HEK293 (cell line): ENCODE results near the gene TIRAP.

Source experiments
- CTCF ChIP-seq: fragments of 450-650 bp; formaldehyde crosslinking; IDR thresholded peaks from 2 replicates; pipeline ENCODE4 v1.5.1; 2016; ENCODE audit warnings: missing biosample characterization, missing genetic modification characterization
- MYNN ChIP-seq: fragments of 450-650 bp; formaldehyde crosslinking; IDR thresholded peaks from 2 replicates; pipeline ENCODE4 v1.5.1; 2016; ENCODE audit warnings: missing biosample characterization, missing genetic modification characterization, borderline replicate concordance
- OSR2 ChIP-seq: fragments of 450-650 bp; formaldehyde crosslinking; IDR thresholded peaks from 2 replicates; pipeline ENCODE4 v1.5.1; 2016; ENCODE audit warnings: missing biosample characterization, missing genetic modification characterization
- SCRT1 ChIP-seq: fragments of 450-650 bp; formaldehyde crosslinking; IDR thresholded peaks from 2 replicates; pipeline ENCODE4 v1.5.1; 2016; ENCODE audit warnings: missing biosample characterization, missing genetic modification characterization, borderline replicate concordance
- WT1 ChIP-seq: fragments of 450-650 bp; formaldehyde crosslinking; IDR thresholded peaks from 2 replicates; pipeline ENCODE4 v1.5.1; 2016; ENCODE audit warnings: missing biosample characterization, missing genetic modification characterization
- ZBTB21 ChIP-seq: fragments of 450-650 bp; formaldehyde crosslinking; IDR thresholded peaks from 2 replicates; pipeline ENCODE4 v1.5.1; 2017; ENCODE audit warnings: missing biosample characterization, missing genetic modification characterization
- ZBTB7A ChIP-seq: fragments of 450-650 bp; formaldehyde crosslinking; IDR thresholded peaks from 2 replicates; pipeline ENCODE4 v1.5.1; 2016; ENCODE audit warnings: low read depth, missing biosample characterization, missing genetic modification characterization
- ZNF175 ChIP-seq: fragments of 450-650 bp; formaldehyde crosslinking; IDR thresholded peaks from 2 replicates; pipeline ENCODE4 v1.5.1; 2016; ENCODE audit warnings: missing biosample characterization, missing genetic modification characterization
- ZNF24 ChIP-seq: fragments of 450-650 bp; formaldehyde crosslinking; IDR thresholded peaks from 2 replicates; pipeline ENCODE4 v1.5.1; 2016; ENCODE audit warnings: missing biosample characterization, missing genetic modification characterization
- ZNF274 ChIP-seq, 2 experiments: fragments of 200-500 bp in 1 of 2; fragments of 450-650 bp in 1 of 2; sonication (Bioruptor generic) in 1 of 2; formaldehyde crosslinking in 1 of 2; IDR thresholded peaks; 2 replicates each; pipeline versions ENCODE4 v1.5.1 to v1.6.1; 2014 to 2016; ENCODE audit warnings: borderline replicate concordance in 1 of 2, inconsistent platforms in 1 of 2, low read length in 1 of 2, missing biosample characterization in 1 of 2, missing genetic modification characterization in 1 of 2
- ZNF391 ChIP-seq: fragments of 450-650 bp; formaldehyde crosslinking; IDR thresholded peaks from 2 replicates; pipeline ENCODE4 v1.5.1; 2016; ENCODE audit warnings: low read depth, missing biosample characterization, missing genetic modification characterization, borderline replicate concordance
- ZNF639 ChIP-seq: fragments of 450-650 bp; formaldehyde crosslinking; IDR thresholded peaks from 2 replicates; pipeline ENCODE4 v1.5.1; 2016; ENCODE audit warnings: missing biosample characterization, missing genetic modification characterization
- ZNF707 ChIP-seq: fragments of 450-650 bp; formaldehyde crosslinking; IDR thresholded peaks from 2 replicates; pipeline ENCODE4 v1.5.1; 2016; ENCODE audit warnings: missing biosample characterization, missing genetic modification characterization

- TF ChIP-seq ZNF24 (no peak), ZNF274 (IDR thresholded peaks at IDR 0.05; ENCODE audit: low read length) (no peak), ZNF274 (tag by site-specific recombination; IDR thresholded peaks at IDR 0.05; ENCODE audit: borderline replicate concordance) (no peak), CTCF (tag by site-specific recombination) (no peak), OSR2 (tag by site-specific recombination) (no peak), ZNF175 (tag by site-specific recombination) (no peak), SCRT1 (no peak), ZBTB7A (tag by site-specific recombination) (no peak), ZNF707 (tag by site-specific recombination) (no peak), WT1 (tag by site-specific recombination) (no peak), ZNF391 (tag by site-specific recombination) (no peak), ZNF639 (tag by site-specific recombination) (no peak), MYNN (no peak), ZBTB21 (tag by site-specific recombination) (no peak)
These were observed 1.2 kb upstream of the TIRAP start for GRCh38 chr11:126281666-126282175.
